Measurements from ENCODE around the gene EEF2K.

GRCh38 chr16:22222998-22223397 lies 16.9 kb downstream of the EEF2K start:
- no peak for TF ChIP-seq EP300 (IDR thresholded peaks at IDR 0.05)
- no peak for TF ChIP-seq CTCF (IDR thresholded peaks at IDR 0.05)

Measured in tibial nerve (tissue), 4 donors.